K562 (cell line): Measurements from ENCODE around the gene MPHOSPH9. TPM values are rescaled to one million over a fixed set of nuclear protein-coding genes. Genes with fewer than 3 reads are reported as not detected.

Experiments
- ATAC-seq: fragments of 200-7000 bp; cut with Tn5 transposase; 3 replicates; pipeline ENCODE4 v1.9.1; 2020; ENCODE audit warnings: moderate library complexity
- BruUV-seq: library from RNA; stranded (reverse); fragments of 400-500 nt; replicated peaks from 2 replicates; lab custom pipeline; 2021; lab: Mats Ljungman, UMichigan
- CTCF ChIA-PET: fragments of 300-600 bp; formaldehyde crosslinking; extraction: SDS; loops from one replicate; lab custom pipeline; 2021; ENCODE audit warnings: low intra/inter-chr PET ratio; lab: Yijun Ruan, JAX
- POLR2A ChIA-PET: fragments of 300-600, 350-650 bp; sonication (Branson Sonifier 250); formaldehyde crosslinking; extraction: SDS; loops from one replicate; lab custom pipeline; 2021; ENCODE audit warnings: antibody characterized with exemption, inconsistent platforms; lab: Yijun Ruan, JAX
- DNase-seq, 4 experiments: peaks; one replicate each; pipeline versions ENCODE4 v3.0.0 to v3.0.0-alpha.2; 2011 to 2018; ENCODE audit warnings: low spot score in 3 of 4, mixed read lengths in 3 of 4; ENCODE audit errors: extremely low read depth in 1 of 4
- FAIRE-seq: peaks from 2 replicates; lab custom pipeline; 2011; peaks lifted over from hg19 to GRCh38; lab: Jason Lieb, UNC
- H2AFZ ChIP-seq: 2 replicates; pipeline ENCODE4 v1.6.0; 2011; ENCODE audit warnings: low read depth, low read length, control low read depth, inconsistent platforms
- H3K27ac ChIP-seq: fragments of 200-600 bp; 3 replicates; pipeline ENCODE4 v1.8.0; 2011; ENCODE audit warnings: low read depth, mild to moderate bottlenecking, control low read depth, inconsistent platforms, low read length, moderate library complexity, mixed read lengths; ENCODE audit errors: extremely low read depth
- H3K27me3 ChIP-seq, 2 experiments: fragments of 300-600 bp in 1 of 2; 2 replicates in 1 of 2; 3 replicates in 1 of 2; pipeline versions ENCODE4 v1.6.0 to v1.8.0; 2011; ENCODE audit warnings: inconsistent platforms in 2 of 2, low read length in 2 of 2, mild to moderate bottlenecking in 1 of 2, mixed read lengths in 1 of 2, moderate library complexity in 1 of 2; ENCODE audit not compliant: control insufficient read depth in 2 of 2, insufficient read depth in 2 of 2
- H3K36me3 ChIP-seq: fragments of 300-600 bp; 3 replicates; pipeline ENCODE4 v1.8.0; 2011; ENCODE audit warnings: mild to moderate bottlenecking, low read length, inconsistent platforms; ENCODE audit not compliant: control insufficient read depth, insufficient read depth
- H3K4me1 ChIP-seq, 2 experiments: fragments of 200-600 bp in 1 of 2; replicated peaks in 1 of 2; 2 replicates in 1 of 2; 3 replicates in 1 of 2; pipeline versions ENCODE4 v1.5.1 to v1.8.0; 2011; ENCODE audit warnings: inconsistent platforms in 2 of 2, low read length in 2 of 2, mild to moderate bottlenecking in 1 of 2, mixed read lengths in 1 of 2, moderate library complexity in 1 of 2; ENCODE audit not compliant: control insufficient read depth in 2 of 2, insufficient read depth in 2 of 2
- H3K4me2 ChIP-seq: 2 replicates; pipeline ENCODE4 v1.6.1; 2011; ENCODE audit warnings: low read length, control low read depth, inconsistent platforms, mixed read lengths; ENCODE audit not compliant: insufficient read depth
- H3K4me3 ChIP-seq: fragments of 200-600 bp; sonication (generic), shearing (Covaris generic); 2 replicates; pipeline ENCODE4 v1.5.1; 2016; ENCODE audit warnings: control low read depth, inconsistent platforms
- H3K79me2 ChIP-seq: fragments of 200-600 bp; 3 replicates; pipeline ENCODE4 v1.8.0; 2011; ENCODE audit warnings: low read length, inconsistent platforms; ENCODE audit not compliant: control insufficient read depth, insufficient read depth
- H3K9ac ChIP-seq, 2 experiments: 2 replicates each; pipeline versions ENCODE4 v1.6.0 to v1.6.1; 2011; ENCODE audit warnings: low read depth in 2 of 2, low read length in 2 of 2, control low read depth in 1 of 2, inconsistent platforms in 1 of 2, mild to moderate bottlenecking in 1 of 2, mixed read lengths in 1 of 2; ENCODE audit not compliant: insufficient read depth in 1 of 2
- H3K9me1 ChIP-seq: one replicate; pipeline ENCODE4 v1.6.0; 2011; ENCODE audit warnings: inconsistent platforms, mild to moderate bottlenecking, low read length, moderate library complexity; ENCODE audit not compliant: control insufficient read depth, insufficient read depth
- H3K9me3 ChIP-seq: replicated peaks from 2 replicates; pipeline ENCODE4 v1.5.1; 2011; ENCODE audit warnings: low read depth, low read length, inconsistent platforms; ENCODE audit not compliant: control insufficient read depth, insufficient read depth
- H4K20me1 ChIP-seq: replicated peaks from 2 replicates; pipeline ENCODE4 v1.6.1; 2011; ENCODE audit warnings: low read length, inconsistent platforms, mixed read lengths; ENCODE audit not compliant: control insufficient read depth, insufficient read depth
- HCFC1 ChIP-seq: IDR thresholded peaks from 2 replicates; pipeline ENCODE4 v1.6.1; 2012; ENCODE audit warnings: low read depth, low read length, improper control_type of control experiment
- JUND ChIP-seq, 2 experiments: IDR thresholded peaks; 2 replicates in 1 of 2; 3 replicates in 1 of 2; pipeline ENCODE4 v1.6.1; 2011; ENCODE audit warnings: borderline replicate concordance in 2 of 2, low read depth in 2 of 2, low read length in 2 of 2, improper control_type of control experiment in 1 of 2, missing biosample characterization in 1 of 2, missing genetic modification characterization in 1 of 2, missing genetic modification reagents in 1 of 2
- KDM1A ChIP-seq, 2 experiments: fragments of 450-650 bp; IDR thresholded peaks; 2 replicates each; pipeline ENCODE4 v1.6.1; 2016; ENCODE audit warnings: mild to moderate bottlenecking in 2 of 2
- PTRF ChIP-seq: fragments of 450-650 bp; IDR thresholded peaks from 2 replicates; pipeline ENCODE4 v1.6.1; 2016; ENCODE audit warnings: mild to moderate bottlenecking, missing genetic modification characterization, missing compliant biosample characterization
- ZBTB26 ChIP-seq: fragments of 450-650 bp; formaldehyde crosslinking; IDR thresholded peaks from 2 replicates; pipeline ENCODE4 v1.4.0; 2022; ENCODE audit warnings: missing genetic modification characterization
- ZBTB34 ChIP-seq: fragments of 250-450 bp; sonication (Bioruptor Pico); IDR thresholded peaks from 2 replicates; pipeline ENCODE4 v1.8.0; 2021; ENCODE audit warnings: mild to moderate bottlenecking, moderate library complexity
- WGBS: fragments of 100-300 bp; shearing (Covaris generic); methylation state at CpG from one replicate; pipeline ENCODE4 v1.1.6; 2016; ENCODE audit warnings: low coverage, mixed read lengths; ENCODE audit not compliant: insufficient coverage; ENCODE audit errors: missing lambda C conversion rate; 5-methylcytosine and 5-hydroxymethylcytosine counted together
- in situ Hi-C: fragments of 300-500 bp; cut with MboI; formaldehyde crosslinking; loops from 4 replicates; pipeline ENCODE4 v1.15.0; 2018; ENCODE audit warnings: inconsistent platforms, mixed read lengths
- intact Hi-C: fragments of 100-400 bp; cut with micrococcal nuclease; formaldehyde crosslinking; loops from 2 replicates; pipeline ENCODE4 v1.14.2; 2022
- polyA plus RNA-seq, 8 experiments: library from polyadenylated mRNA; depleted of rRNA in 4 of 8; stranded (reverse) in 5 of 8; unstranded in 3 of 8; fragments of >200 nt; fragmentation: Nextera tagmentation in 2 of 8; fragmentation: Illumina TruSeq in 1 of 8; extraction: Ambion mirVana in 2 of 8; extraction: Trizol in 1 of 8; gene quantifications; 2 replicates each; pipeline versions ENCODE4 v1.2.1 to v1.2.3, GENCODE V29; 2011 to 2014; ENCODE audit warnings: inconsistent platforms in 1 of 8, missing spikeins in 1 of 8
- total RNA-seq, 7 experiments: library from RNA; depleted of rRNA in 6 of 7; stranded (reverse); fragments of >200 nt in 6 of 7; fragmentation: Illumina TruSeq in 2 of 7; extraction: Trizol in 2 of 7; gene quantifications; 2 replicates each; pipeline versions ENCODE4 v1.2.1 to v1.2.3, GENCODE V29; 2011 to 2021; ENCODE audit warnings: low replicate concordance in 1 of 7

The MPHOSPH9 gene
- total and polyA plus RNA-seq, 9 of the 15 experiments (the other 6 are each of a cell fraction or from before 2014, with no cell fraction given) = 14.2 to 103 (median 54.5) TPM

GRCh38 chr12:123251403-123252076 is 18.6 kb upstream of the MPHOSPH9 start:
- DNase-seq (no peak), FAIRE-seq (no peak), ATAC-seq (no peak; the same call in 2 of the 3 replicates)
- WGBS = 88% methylated on average over 8 of the region's 8 CpGs
- intact Hi-C loops = no loop called here
- POLR2A ChIA-PET = interaction anchor here (1.0 to 5.4 kb wide), 3 partner anchors 9 to 19 kb away, joined by 3 to 43 read pairs (median 14); partner anchors contain the start of genes MPHOSPH9 and MTRFR
- Histone ChIP-seq H3K36me3 (peaks cover 54% of the 10 kb centered on the region; the same call in 2 of the 3 replicates), H4K20me1 (peaks cover 4% of the 10 kb centered on the region), H3K27me3 (no peaks in the 10 kb centered on the region), H3K9me1 (no peaks in the 10 kb centered on the region), H3K9ac (peak overlapping the region; percentile 20 to 83; a peak in 3 of 4 replicates), H3K4me1 (peaks cover 19% of the 10 kb centered on the region in 2 experiments), H3K27ac (peak overlapping the region; percentile 62), H2AFZ (no peak overlapping the region), H3K4me3 (no peak overlapping the region), H3K4me2 (no peak overlapping the region), H3K79me2 (peaks cover 67% of the 10 kb centered on the region), H3K9me3 (0 out of 2 replicates have a peak, but pooled peaks cover 2% of the 10 kb centered on the region)
- no TSS peak for BruUV-seq
- TF ChIP-seq ZBTB26 (CRISPR knock-in tag) (no peak), KDM1A (IDR thresholded peaks at IDR 0.05) (no peak), ZBTB34 (CRISPR knock-in tag) (no peak), HCFC1 (no peak), PTRF (tag) (no peak), JUND (IDR thresholded peaks at IDR 0.05; ENCODE audit: borderline replicate concordance, low read depth, low read length) (no peak), JUND (tag; IDR thresholded peaks at IDR 0.05; ENCODE audit: borderline replicate concordance, low read depth, low read length) (no peak)
- in situ Hi-C loops = no loop called here
- CTCF ChIA-PET = no interaction called here
